Gastrocnemius medialis (tissue), 4 donors: ENCODE measurements around the gene SUSD4.

Source experiments
- POLR2A ChIP-seq, 2 donors: fragments of 450-650 bp; IDR thresholded peaks; one replicate each; pipeline ENCODE4 v1.6.1; 2017; ENCODE audit warnings: antibody characterized with exemption in 2 of 2, mild to moderate bottlenecking in 2 of 2, moderate library complexity in 2 of 2
- TF ChIP-seq, protein P1 (sequence below), 5 experiments: fragments of 450-650 bp in 3 of 5; fragments of 200-600 bp in 2 of 5; sonication (generic) in 2 of 5; IDR thresholded peaks in 4 of 5; conservative IDR thresholded peaks in 1 of 5; 1 replicate in 4 of 5; 2 replicates in 1 of 5; pipeline ENCODE4 v1.5.1; 2016 to 2019; ENCODE audit warnings: antibody characterized with exemption in 5 of 5, mild to moderate bottlenecking in 3 of 5, moderate library complexity in 3 of 5

GRCh38 chr1:223350361-223350908 lies 13.5 kb downstream of the SUSD4 start:
- TF ChIP-seq POLR2A (IDR thresholded peaks at IDR 0.05): no peak
- TF ChIP-seq, protein P1, sequence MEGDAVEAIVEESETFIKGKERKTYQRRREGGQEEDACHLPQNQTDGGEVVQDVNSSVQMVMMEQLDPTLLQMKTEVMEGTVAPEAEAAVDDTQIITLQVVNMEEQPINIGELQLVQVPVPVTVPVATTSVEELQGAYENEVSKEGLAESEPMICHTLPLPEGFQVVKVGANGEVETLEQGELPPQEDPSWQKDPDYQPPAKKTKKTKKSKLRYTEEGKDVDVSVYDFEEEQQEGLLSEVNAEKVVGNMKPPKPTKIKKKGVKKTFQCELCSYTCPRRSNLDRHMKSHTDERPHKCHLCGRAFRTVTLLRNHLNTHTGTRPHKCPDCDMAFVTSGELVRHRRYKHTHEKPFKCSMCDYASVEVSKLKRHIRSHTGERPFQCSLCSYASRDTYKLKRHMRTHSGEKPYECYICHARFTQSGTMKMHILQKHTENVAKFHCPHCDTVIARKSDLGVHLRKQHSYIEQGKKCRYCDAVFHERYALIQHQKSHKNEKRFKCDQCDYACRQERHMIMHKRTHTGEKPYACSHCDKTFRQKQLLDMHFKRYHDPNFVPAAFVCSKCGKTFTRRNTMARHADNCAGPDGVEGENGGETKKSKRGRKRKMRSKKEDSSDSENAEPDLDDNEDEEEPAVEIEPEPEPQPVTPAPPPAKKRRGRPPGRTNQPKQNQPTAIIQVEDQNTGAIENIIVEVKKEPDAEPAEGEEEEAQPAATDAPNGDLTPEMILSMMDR (IDR thresholded peaks at IDR 0.05 in 4 of 5, conservative IDR thresholded peaks at IDR 0.05 in 1 of 5): no peak
